CD4-positive, alpha-beta T cell treated with Interleukin-4 for 4 hours (primary cell): ENCODE results near the gene EPS8L1.
"Not testable (repeated sequence)": the region's sequence is repeated elsewhere in the genome, so short reads cannot be mapped to it uniquely, and the experiment has no call there.

Experiments
- DNase-seq: peaks from one replicate; pipeline ENCODE4 v3.0.0-alpha.2; 2020

The EPS8L1 gene

DNA sequence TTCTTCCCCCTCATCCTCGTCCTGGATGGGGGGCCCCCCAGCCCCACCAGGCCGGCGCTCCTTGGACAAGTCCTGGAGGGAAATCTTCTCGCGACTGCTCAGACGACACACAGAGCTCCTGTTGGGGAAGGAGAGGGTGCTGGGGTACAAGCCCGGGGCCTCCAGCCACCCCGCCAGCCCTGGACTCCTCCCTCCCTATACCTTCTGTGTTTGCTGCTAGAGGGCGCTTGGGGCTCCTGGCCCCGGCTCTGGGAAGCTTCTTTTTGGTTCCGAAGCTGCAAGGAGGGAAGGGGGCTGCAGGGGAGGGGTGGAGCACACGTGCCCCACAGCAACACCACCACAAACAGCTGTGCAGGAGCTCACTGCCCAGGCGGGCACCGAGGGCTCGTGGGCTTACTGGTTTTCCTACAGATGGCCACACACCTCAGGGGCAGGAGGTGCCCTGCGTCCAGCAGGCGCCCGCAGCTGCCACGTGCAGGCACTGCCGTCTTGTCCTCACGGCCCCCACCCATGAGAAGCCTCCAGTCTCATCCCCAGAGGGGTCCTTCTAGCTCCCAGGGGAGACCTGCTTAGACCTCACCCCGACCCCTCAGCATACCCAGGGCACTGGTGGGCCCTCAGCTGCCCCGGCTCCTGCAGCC, 20.5 kb downstream of the EPS8L1 start:
- no peak for DNase-seq

DNA sequence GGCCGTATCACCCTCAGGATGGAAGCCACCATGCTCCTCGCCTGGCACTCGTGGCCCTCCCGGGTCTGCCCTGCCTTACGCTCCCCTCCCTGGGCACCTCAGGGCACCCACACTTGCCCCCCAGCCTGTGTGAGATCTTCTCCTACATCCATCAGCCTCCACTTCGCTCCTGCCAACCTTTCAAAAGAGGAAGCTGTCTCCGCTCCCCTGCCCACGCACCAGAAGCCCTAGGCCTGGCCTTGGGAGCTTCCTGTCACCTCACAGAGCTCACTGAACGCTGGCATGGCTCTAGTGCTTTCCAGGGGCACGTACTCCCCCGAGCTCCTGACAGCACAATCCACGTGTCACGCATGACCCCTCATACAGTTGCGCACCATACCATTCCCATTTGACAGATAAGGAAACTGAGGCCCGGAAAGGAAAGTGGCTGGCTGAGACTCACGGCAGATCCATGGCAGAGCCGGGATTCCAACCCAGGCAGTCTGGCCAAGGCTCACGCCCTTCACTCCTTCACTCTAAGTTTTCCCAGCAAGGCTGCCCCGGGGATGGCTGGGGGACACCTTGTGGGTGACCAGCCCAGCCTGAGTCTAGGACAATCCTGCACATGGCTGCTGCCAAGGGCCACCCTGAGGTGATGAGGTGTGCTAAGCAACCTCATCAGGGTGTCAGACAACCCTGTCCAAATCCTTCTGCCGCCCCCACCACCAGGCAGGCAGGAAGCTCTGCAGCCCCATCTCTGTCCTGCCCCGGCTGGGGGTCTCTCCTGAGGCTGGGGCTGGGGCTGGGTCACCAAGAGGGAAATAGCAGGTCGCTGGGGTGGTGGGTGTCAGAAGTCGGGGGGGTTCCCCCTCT, 22.4 kb downstream of the EPS8L1 start:
- no peak for DNase-seq

DNA sequence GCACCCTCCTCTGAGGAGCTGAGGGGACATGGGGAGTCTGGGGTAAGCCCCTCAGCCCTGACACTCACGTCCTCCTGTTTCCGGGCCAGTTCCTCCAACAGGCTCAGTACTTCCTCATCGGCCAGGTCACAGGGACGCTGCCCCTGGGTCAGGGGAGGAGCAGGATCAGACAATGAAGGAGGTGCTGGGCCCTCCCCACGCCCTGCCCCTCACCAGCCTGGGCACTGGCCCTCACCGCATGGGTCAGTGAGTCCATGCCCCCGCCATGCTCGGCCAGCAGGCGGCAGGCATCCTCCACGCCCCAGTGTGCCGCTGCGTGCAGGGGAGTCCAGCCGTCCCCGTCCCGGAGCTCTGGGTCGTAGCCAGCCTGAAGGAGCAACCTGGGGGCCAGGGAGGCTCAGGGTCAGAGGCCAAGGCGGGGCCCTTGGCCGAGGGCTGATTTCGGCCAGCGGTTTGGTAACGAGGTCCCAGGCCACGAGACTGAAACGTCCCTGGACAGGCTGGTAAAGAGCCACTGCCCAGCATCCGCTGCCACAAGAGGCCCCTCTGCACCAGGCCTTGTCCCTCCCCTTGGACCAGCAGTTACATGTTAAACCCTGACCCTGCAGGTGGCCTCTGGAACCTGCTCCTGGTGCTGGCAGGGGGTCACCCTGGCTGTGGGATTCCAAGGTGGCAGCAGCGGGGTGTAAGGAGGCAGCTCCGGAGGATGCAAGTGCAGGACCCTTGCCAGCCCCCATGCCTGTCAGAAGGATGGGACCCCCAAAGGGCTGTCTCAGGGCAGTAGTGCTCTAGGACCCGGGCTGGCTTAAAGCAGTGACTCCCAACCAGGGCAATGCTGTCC, 23.3 kb downstream of the EPS8L1 start:
- DNase-seq: no peak

DNA sequence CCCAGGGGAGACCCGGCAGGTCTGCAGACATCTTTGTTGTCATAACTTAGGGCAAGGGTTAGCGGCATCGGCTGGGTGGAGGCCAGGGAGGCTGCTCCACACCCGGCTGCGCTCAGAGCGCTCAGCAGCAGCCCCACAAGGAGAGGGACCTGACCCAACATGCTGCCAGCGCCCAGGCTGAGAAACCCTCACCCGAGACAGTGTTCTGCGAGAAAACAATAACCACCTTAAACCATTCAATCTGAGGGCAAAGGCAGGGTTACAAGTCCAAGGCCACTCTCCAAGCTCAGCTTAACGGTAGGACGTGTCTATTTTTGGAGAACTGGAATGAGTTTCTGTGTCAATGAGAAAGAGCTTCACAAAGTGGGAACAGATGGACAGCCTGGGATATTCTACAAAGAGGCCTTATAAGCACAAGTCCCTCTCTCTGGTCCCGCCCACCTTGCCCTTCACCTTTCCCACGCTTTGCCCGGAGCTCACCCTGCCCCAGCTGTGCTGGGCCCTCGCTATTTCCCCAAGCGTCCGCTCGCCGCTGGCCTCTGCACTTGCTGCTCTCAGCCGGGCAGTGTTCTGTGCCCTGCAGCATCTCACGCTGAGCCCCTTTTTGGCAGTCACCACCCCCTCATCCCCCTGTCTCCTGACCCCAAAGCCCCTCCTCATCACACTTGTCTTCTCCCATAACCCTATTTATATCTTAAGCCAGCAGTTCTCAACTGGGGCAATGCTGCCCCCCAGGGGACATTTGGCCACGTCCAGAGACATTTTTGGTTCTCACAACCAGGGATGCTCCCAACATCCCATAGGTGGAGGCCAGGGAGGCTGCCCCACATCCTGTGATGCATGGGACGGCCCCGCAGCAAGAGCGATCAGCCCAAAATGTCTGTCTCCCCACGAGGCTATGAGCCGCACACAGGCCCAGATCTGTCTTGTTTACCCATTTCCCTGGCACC, 24.2 kb downstream of the EPS8L1 start:
- DNase-seq: no peak

DNA sequence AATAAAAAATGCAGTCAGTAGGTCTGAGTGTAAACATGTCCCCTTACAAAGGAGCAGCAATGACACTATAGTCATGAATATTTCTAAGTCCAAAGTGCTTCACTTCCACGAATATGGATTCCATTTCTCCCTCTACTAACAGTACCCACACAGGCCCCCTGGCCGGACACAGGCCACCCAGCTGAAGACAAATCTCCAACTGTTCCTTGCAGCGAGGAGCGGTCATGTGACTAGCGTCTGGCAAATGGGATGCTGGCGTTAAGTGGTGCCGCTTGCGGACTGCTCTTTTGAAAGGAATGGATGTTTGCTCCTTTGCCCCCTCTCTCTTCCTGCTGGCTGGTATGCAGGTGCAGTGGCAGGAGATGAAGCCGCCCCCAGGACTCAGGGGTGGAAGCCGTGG, 25.6 kb downstream of the EPS8L1 start:
- no peak for DNase-seq

DNA sequence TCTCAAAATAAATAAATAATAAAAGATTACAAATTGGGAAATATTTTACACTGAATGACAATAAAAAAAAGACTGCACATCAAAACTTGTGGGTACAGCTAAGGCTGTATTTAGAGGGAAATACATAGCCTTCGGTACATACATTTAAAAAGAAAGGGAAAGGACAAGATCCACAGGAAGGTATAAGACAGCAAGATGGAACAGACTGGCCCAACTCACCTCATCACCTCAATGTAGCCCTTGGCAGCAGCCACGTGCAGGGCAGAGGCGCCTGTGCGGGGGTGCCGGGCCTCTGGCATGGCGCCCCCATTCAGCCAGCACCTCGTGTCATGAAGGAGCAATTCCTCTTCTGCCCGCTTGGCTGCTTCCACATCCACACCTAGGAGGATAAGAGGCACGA, 27.5 kb downstream of the EPS8L1 start:
- no peak for DNase-seq

DNA sequence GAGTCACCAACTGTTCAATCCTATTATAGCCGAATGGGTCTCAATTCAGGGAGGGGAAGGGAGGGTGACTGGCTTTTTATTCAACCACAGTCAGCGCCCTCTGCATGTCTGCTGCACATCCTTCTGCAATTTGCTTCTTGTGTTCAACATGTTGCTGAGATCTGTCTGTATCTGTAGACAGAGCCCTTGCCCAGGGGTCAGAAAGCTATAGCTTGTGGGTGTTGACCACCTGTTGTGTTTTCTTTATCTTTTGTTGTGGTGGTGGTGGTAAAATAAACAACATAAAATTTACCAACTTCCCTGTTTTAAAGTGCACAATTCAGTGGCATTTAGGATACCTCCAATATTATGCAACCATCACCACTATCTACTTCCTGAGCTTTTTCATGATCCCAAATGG, 29.6 kb downstream of the EPS8L1 start:
- no peak for DNase-seq

DNA sequence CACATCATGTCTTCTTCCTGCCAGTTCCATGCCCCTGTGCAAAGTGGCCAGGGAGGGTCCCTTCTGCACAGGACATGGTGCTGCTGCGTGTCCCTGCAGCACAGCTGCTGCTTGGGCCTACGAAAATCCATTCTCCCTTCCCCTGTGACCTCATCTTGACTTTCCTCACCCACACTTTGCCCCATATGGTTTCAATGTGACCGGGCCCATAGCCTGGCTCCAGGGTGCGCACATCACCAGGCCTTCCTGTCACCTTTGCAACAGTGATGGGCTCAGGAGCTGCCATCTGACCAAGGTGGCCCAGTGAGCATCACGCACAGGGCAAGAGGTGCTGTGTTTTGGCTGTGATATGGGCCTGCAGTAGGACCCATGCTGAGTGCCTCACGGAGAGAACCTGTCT, 30.9 kb downstream of the EPS8L1 start:
- DNase-seq: no peak

DNA sequence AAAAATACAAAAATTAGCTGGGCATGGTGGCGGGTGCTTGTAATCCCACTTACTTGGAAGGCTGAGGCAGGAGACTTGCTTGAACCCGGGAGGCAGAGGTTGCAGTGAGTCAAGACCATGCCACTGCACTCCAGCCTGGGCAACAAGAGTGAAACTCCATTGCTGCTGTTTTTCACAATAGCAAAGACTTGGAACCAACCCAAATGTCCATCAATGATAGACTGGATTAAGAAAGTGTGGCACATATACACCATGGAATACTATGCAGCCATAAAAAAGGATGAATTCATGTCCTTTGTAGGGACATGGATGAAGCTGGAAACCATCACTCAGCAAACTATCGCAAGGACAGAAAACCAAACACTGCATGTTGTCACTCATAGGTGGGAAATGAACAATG, 31.6 kb downstream of the EPS8L1 start:
- not testable (repeated sequence) for DNase-seq

DNA sequence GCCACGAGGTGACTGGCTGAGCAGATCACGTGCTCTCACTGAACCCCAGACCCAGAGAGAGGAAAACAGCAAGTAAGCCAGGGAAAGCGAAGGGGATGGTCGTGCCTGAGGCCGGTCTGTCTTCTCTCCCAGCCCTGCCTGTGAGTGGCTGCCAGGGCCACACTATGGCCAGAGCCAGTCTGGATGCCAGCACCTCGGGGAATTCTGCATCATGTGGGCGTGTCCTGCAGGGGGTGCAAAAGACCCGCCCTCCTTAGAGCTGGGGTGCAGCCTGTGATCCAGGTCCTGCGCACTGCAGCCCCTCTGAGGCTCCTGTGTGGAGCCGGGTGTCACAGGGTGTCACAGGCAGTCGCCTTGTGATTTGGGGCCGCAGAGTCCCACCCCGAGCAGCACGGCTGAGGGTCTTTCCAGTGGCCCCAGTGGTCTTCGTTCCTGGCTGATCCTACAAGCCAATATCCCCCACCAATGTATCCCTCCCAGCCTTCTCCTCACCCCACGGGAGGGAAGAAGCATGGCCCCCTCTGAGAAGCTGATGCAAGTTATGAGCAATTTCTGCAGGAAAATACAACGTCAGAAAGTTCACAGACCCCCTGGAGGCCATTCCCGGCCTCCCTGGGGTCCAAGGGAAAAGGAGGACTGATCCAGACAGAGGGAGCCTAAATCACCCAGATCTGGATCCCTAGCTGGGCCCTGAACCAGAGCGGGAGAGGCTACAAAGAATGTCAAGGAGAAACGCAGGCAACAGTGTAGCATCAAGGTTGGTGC, 34.0 kb downstream of the EPS8L1 start:
- DNase-seq: no peak

DNA sequence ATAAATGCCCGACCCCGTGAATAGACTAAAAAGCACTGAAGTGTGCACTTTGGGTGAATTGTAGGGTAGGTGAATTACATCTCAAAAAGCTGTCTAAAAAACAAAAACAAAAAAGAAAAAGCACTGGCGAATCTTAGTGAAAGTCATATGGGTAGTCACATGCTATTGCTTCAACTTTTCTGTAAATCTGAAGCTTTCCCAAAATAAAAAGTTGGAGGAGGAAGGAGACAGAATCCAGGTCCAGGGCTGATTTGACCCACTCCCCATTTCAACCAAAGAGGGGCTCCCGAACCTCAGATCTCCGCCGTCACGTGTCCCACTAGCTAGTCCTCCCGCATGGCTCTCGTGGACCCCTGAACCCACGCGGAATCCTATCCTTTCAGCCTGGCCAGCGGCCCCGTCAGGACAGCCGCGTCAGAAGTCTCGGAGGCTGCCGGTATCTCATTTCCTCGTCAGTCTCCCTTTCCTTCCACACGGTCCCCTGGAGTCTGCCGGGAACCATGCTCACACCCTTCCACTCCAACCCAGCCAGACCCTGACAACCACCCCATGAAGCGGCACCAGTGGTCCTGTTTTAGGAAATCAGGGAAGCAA, 35.7 kb downstream of the EPS8L1 start:
- DNase-seq: no peak

DNA sequence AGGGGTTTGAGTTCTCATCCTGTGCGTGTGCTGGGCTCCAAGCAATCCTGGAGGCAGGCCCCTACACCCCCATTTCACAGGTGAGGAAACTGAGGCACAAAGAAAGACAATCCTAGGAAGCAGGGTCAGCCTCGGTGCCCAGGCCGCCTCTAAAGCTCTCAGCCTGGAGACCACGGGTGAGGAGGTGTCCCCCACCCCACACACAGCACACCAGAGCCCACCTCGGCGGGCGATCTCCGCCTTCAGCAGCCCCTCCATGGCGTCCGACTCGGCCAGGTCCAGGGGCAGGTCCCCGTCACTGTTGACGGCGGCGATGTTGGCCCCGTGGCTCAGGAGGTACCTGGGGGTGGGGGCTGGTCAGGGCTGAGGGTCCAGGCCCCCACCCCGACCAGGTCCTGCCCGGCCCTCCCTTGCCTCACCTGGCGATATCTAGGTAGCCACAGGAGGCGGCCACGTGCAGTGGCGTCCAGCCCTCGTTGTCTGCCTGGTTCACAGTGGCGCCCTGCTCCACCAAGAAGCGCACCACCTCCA, 36.6 kb downstream of the EPS8L1 start:
- DNase-seq: no peak

DNA sequence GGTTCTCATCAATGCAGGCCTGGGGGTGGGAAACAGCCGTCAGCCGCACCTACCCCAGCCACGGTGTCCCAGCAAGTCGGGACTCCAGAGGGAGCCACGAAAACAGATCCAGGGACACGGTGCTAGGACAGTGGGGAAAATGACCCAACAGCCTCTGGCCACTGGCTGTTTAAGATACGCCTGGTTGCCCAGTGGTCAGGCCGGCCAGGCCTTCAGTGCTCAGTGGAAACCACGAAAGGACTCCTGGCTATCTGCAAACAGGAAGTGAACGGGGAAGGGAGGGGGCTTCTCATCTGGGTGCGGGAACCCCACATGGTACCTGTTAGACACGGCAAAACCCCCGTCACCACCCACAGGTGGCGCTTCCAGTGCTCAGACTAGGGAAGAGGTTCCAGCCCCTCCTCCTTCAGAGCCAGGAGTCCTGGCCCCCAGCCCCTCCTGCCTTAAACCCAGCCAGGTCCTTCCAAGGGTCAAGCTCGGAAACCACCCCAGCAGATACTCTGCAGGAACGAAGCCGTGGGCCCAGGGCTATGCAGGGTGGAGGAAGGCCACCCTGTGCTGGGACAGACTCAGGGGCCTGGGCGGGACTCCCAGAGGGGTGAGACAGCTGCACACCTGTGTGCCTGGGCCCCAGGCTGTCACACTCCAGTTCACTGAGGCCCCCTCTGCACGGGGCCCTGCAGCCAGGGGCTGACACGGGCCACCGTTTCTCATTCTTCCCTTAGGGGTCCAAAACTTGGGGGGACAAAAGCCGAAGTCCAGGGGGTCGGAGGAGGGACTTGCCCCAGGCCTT, 37.3 kb downstream of the EPS8L1 start:
- DNase-seq: no peak

DNA sequence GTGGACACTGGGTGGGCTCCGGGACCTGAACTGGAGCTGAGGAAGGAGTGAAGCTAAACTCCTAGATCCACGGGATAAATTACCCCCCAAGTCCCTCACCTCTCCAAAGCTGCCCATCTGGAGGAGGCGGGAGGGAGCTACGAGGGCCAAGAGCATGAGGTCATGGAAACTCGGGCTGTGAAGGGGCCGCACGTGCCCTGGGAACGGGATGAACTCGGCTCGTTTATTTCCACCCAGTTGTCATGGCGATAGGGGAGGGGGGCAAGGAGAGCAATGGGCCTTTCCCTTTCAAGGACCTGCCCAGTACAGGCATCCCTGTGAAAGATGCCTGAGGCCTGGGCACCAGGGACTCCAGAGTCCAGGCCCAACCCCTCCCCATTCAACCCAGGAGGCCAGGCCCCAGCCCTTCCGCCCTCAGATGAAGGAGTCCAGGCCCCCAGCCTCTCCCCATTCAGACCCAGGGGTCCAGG, 37.9 kb downstream of the EPS8L1 start:
- DNase-seq: no peak

DNA sequence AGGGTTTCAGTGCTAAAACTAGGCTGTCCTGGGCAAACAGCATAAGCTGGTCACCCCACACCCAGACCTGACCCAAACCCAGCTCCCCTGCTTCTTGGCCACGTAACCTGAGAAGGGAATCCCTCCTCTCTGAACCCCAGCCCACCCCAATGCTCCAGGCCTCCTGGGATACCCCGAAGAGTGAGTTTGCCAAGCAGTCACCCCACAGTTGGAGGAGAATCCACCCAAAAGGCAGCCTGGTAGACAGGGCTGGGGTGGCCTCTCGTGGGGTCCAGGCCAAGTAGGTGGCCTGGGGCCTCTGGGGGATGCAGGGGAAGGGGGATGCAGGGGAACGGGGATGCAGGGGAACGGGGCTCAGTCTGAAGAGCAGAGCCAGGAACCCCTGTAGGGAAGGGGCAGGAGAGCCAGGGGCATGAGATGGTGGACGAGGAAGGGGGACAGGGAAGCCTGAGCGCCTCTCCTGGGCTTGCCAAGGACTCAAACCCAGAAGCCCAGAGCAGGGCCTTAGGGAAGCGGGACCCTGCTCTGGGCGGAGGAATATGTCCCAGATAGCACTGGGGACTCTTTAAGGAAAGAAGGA, 39.0 kb downstream of the EPS8L1 start:
- DNase-seq: no peak

DNA sequence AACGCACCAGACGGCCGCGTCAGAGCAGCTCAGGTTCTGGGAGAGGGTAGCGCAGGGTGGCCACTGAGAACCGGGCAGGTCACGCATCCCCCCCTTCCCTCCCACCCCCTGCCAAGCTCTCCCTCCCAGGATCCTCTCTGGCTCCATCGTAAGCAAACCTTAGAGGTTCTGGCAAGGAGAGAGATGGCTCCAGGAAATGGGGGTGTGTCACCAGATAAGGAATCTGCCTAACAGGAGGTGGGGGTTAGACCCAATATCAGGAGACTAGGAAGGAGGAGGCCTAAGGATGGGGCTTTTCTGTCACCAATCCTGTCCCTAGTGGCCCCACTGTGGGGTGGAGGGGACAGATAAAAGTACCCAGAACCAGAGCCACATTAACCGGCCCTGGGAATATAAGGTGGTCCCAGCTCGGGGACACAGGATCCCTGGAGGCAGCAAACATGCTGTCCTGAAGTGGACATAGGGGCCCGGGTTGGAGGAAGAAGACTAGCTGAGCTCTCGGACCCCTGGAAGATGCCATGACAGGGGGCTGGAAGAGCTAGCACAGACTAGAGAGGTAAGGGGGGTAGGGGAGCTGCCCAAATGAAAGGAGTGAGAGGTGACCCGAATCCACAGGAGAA, 39.9 kb downstream of the EPS8L1 start:
- peak; percentile 6 for DNase-seq

DNA sequence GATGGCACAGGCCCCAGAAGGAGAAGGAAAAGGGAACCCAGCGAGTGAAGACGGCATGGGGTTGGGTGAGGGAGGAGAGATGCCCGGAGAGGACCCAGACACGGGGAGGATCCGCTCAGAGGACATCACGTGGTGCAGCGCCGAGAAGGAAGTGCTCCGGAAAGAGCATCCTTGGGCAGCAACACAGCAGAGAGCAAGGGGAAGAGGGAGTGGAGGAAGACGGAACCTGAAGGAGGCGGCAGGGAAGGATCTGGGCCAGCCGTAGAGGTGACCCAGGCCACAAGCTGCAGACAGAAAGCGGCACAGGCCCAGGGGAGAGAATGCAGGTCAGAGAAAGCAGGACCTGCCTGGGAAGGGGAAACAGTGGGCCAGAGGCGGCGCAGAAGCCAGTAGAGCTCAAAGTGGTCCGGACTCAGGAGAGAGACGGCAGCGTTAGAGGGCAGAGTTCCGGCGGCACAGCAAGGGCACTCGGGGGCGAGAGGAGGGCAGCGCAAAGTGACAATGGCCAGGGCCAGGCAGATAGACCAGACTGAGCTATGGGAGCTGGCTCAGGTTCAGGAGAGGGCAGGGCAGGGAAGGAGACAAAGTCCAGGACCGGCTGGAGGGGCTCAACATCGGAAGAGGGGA, 40.7 kb downstream of the EPS8L1 start:
- peak; percentile 58 for DNase-seq

DNA sequence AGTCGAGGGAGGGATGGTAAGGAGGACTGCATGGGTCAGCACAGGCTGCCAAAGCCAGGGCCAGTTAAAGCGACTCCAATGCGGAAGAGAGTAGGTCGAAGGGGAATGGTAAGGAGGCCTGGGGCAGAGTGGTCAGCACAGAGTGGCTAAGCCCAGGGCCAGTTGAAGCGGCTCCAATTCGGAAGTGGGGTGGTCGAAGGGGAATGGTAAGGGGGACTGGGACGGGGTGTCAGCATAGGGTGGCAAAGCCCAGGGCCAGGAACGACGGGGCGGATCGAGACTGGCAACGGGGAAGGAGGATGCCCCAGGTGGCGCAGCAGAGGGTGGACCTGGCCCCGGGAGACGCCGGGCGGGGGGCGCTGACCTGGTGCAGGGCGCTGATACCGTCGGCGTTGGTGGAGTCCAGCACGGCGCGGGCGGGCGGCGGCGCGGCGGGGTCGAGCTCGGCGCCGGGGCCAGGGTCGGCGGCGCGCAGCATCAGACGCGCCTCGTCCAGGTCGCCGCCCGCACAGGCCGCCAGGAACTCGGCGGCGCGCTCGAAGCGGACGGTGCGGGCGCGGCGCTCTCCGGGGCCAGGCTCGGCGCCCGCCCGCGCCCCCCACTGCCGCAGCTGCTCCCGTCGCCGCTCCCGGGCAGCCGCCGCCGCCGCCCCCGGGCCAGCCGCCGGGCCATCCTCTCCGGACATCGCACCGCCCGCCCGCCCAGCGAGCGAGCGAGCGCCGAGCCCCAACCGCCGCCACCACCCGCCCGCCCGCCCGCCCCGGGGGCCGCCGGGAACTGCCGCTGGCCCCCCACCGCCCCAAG, 41.4 kb downstream of the EPS8L1 start, which contains the start of gene PPP1R12C:
Gene PPP1R12C (minus strand): TSS at position 779 of the 804 bp plus-strand sequence. CDS start 94 bp downstream, at position 685.
- no peak for DNase-seq
